GM19328 (cell line): ENCODE results near the gene TTLL11.

Experiments used
- ATAC-seq: cut with Tn5 transposase; IDR thresholded peaks from one replicate; pipeline ENCODE4 v1.9.1; 2021; ENCODE audit warnings: mild to moderate bottlenecking, moderate library complexity; ENCODE audit not compliant: unreplicated experiment

Gene TTLL11

DNA sequence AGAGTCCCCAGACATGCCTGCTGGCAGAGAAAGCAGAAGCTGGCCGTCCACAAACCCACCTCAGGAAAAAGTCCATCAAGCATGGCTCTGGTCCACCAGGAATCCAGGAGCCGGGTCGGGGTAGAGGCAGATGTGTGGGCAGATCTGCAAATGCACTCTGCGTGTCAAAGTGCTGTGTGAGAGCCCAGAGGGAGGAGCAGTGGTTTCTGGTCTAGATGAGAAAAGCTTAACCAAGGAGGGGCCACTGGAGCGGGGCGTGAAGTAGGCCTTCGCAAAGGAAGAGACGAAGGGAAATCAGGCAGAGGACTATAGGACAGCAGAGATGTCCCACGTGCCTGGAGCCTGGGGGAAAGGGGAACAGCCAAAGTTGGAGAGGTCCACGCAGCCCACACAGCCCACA is 40.0 kb downstream of the TTLL11 start:
- ATAC-seq, result no peak

DNA sequence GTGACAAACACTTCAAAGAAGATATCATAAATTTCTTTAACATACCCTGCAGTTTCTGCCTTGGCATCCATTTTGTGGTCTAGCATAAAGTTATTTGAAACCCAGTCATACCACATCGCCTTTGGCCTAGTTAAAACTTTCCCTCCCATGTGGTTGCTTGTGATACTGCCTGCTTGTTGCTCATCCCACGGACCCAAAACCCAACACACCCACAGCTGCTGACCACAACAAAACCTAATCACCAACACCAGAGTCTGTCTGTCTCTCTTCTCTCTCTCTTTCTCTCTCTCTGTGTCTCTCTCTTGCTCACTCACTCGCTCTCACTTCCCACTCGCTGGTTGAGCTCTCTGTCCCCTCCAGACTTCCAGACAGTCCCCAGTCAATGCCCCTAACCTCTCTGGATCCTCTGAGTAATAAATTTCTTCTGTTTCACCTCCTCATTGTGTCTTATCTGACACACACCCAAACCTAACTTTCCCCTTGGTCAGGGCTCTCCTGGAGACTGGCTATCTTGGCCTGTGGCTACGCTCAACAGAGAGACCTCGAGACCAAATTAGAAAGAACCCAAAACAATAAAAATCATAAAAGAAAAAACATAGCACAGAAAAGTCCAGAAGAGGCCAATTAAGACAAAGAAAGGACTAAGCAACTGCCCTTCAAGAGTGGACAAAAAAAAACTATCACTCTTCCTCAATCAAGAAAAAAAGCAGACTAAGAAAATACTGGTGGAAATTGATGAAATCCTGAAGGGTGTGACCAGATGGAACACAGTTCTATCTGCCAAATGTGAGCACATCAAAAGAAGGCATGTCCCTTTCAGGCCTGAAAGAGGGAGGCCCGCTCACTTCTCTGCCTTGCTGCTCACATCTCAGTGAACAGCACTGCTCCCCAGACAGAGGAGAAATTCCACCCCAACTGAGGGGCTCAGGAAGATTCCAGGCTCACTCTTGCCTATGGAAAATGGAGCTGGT is 41.5 kb downstream of the TTLL11 start:
- peak; percentile 59 for ATAC-seq

DNA sequence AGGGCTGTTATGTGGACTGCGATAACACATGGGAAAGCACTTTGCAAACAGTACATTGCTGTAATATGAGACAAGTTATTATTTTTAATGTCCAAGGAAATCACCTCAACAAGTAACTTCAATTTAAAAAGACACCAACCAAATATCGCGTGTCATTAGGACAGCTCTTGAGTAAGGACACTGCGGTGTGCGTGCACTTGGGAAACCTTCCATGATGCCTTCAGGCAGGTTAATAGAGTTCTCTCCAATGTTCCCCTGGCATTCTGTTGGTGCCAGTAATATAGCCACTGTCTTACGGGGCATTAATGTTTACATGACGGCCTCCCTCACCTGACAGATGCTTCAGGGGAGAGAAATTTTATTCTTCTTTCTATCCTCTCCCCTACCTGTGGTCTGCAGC is 42.9 kb downstream of the TTLL11 start:
- ATAC-seq, result no peak

DNA sequence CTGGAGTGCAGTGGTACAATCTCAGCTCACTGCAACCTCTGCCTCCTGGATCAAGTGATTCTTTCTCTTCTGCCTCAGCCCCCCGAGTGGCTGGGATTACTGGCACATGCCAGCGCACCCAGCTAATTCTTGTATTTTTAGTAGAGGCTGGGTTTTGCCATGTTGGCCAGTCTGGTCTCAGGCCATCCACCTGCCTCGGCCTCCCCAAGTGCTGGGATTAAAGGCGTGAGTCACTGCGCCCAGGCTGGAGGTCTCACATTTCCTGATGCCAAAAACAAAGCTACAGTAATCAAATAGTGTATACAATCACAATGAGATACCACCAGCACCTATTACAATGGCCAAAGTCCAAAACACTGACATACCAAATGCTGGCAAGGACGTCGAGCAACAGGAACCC is 51.1 kb downstream of the TTLL11 start:
- no peak for ATAC-seq

DNA sequence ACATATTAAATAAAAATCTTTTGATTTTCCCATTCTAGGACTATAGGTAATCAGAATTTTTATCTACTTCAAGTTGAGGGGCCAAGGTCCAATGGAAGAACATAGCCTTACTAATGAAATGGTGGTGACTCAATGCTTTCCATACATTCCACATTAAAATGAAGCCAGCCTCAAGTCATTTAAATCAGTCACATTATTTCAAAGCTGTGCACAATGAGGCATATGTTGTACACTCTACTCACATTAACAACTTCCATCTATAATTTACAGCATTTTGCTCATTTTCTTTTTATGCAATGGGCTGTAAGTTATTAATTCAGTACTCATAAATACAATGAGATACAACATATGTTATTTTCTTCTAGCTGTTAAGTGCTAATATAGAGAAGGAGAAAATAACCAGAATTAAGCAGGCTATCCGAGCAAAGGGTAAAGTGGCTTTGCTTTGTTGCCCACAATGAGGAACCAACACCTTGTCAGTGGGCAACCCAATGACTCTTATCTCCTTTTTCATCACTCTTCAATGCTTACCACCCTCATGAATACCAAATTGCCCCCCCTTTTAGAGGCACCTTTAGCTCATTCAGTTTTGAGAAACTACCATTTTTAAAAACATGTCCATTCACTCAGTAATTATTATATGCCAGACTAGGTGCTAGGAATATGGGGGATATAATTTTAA is 52.4 kb downstream of the TTLL11 start:
- ATAC-seq, result no peak

DNA sequence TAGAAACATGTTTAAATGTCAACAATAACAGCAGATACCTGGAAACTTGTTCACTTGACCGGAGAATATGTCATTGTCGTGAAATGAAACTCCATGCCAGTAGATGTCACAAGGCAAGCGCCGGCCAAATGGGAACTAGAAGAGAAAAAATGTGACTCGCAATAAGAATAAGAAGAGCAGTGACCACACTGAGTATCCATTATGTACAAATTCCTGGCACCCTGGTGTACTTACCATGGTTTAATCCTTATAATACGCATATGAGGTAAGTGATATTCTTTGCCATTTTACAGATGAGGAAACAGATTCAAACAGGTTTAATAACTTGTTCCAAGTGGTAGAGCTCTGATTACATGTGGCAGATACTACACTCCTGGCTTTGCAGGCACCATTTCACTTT is 53.9 kb downstream of the TTLL11 start:
- ATAC-seq, result no peak

DNA sequence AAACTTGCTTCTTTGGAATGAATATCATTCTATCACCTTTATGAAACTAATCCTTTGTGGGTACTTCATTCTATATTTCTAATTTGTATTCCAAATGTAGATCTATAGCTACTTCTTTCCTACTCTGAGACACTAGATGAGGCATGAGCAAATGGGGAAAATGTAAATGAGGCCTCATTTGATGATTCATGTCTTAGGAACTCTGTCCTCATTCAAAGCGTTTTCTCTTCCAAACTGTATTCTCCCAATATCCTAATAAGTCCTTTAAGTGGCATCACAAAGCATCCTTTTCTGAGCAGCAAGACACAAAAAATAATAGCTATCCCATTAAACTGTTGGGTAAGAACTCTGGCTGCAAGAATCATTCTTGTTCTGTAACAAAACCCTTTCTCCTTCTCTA is 56.1 kb downstream of the TTLL11 start:
- no peak for ATAC-seq

DNA sequence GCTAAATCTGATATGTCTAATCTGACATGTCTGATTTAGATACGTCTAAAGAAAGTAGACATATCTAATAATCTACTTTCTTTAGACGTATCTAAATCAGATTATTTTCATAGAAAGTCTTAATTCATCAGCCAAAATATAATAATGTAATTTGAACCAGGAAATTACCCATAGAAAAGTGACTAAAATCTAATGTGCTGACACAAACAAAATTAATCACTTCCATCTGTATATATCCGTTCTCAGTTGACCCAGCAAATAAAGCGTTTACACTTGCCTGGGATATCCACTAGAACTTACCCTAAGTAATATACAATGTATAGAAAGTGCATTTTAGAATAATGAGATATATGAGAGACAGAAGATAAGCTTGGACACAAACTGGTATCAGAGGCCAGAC is 56.7 kb downstream of the TTLL11 start:
- no peak for ATAC-seq

DNA sequence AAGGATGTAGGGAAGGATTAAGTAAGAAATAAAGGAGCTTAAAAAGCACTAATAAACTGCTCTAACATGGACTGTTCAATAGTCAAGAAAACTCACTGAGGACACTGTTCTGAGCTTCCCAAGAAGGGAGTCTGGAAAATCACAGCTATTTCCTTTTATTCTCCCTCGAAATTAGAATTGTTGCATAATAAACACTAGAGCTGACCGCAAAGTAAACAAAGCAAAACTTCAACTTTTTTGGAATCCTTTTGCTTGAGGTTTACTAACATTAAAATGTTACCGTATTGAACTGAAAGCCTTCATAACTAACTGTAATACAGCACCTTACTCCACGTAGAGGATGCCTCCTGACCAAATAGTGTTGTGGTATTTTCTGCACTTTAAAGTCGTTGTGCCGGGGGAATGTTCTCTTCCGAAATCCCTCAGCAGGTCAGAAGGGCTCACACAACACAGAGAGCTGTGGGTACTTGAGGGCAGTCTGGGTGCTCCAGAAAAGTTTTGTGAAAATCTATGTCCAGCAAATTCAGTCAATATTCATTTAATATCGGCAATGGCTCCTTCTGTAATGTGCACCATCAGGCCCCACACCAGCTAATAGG is 59.2 kb downstream of the TTLL11 start:
- no peak for ATAC-seq

DNA sequence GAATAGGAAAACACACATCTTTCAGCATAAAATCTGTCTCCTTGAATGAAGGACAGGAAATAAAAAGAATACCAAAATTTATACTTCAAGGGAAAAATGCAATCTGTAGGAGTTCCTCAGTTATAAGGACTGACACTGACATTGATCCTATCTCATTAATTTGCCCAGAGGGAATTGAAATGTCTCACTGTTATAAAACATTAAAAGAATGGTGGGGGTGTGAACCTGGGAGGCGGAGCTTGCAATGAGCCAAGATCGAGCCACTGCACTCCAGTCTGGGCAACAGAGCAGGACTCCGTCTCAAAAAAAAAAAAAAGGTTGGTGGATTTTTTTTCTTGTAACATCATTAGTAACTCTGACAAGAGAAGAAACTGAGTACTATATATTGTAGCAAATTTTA is 60.8 kb downstream of the TTLL11 start:
- ATAC-seq, result no peak

DNA sequence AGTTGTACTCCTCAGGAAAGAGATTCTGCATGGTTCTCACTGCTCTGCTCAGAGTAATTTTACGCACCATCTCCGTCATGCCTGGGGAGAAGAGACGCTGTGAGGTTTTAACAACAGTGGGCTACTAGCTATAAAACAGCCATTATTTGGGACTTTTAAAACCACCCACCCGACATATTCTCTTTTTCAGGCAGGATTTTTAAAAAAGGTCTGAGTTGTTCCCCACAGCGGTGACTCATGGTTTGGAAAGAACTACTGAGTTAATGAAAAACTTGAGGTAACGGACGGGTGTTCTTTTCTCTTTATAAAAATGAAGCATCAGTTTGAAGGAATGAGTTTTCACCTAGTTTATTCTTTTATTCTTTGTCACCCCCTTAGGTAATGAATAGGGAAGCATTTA is 61.3 kb downstream of the TTLL11 start:
- ATAC-seq, result no peak

DNA sequence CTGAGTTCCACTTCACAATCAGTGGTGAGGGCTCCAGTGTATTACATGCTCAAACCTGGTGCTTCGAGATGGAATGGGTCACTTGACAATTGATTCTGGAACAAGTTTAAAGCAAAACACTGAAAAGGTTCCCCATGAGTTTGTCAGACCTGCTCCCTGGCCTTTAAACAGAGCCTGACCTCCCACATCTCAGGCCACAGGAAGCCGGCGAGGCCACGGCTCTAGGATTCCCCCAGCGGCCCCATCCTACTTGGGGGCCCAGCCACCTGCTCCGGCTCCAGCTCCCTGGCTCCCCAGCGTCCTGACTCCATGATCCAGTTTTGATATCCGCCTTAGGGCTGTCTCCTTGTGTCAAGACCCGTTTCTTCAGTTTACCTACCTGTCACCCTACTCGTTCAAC is 62.0 kb downstream of the TTLL11 start:
- ATAC-seq, result no peak

DNA sequence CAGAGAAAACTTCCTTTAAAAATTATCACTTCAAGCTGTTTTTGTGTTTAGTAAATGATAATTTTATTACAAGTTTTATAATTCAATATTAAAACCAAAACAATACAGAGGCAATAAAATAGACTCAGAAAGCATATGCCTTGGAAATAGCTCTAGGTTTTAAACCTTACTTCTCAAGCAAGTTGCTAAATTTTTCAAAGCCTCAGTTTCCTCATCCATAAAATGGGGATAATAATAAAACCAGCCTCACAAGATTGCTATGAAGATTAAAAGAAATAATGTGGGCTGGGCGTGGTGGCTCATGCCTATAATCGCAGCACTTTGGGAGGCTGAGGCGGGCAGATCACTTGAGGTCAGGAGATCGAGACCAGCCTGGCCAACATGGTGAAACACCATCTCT is 62.8 kb downstream of the TTLL11 start:
- ATAC-seq, result no peak

DNA sequence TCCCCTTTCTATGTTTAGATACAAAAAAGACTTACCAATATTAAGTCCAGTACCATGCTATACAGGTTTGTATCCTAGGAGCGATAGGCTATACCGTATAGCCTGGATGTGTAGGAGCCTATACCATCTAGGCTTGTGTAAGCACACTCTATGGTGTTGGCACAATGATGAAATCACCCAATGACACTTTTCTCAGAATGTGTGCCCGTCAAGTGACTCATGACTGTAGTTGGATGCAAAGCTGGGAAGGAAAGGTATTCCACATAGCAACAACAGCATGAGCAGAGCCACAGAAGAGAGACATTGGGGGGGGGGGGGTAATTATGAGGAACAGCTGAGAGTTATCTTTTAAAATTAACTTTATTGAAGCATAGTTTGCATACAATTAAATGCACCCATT is 63.2 kb downstream of the TTLL11 start:
- no peak for ATAC-seq

DNA sequence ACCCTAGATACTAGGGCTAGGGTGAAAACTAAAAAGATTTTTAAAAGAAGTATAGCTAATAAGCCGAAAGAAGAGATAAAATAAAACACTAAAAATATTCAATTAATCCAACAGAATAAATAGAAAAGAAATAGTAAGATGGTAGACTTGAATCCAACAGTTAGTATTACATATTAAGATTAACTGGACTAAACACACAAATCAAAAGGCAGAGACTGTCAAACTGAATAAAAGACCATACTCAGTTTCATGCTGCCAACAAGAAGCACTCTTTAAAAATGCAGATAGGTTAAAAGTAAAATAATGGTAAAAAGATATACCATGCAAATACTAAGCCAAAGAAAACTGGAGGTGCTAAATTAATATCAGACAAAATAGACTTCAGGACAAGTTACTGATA is 65.0 kb downstream of the TTLL11 start:
- ATAC-seq, result no peak

DNA sequence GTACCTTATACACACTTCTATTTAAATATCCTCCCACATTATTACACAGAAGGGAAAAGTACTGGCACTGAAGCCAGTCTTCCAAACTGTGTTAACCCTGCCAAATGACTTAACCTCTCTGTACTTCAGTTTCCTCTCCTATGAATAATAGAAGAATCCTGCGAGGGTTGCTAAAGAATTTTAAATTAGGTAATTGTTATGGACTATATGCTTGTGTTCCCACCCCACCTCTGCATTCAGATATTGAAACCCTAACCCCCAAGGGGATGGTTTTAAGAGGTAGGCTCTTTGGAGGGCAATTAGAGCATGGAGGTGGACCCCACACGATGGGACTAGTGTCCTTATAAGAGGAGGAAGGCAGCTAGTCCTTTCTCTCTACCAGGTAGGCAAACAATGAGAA is 72.7 kb downstream of the TTLL11 start:
- no peak for ATAC-seq

DNA sequence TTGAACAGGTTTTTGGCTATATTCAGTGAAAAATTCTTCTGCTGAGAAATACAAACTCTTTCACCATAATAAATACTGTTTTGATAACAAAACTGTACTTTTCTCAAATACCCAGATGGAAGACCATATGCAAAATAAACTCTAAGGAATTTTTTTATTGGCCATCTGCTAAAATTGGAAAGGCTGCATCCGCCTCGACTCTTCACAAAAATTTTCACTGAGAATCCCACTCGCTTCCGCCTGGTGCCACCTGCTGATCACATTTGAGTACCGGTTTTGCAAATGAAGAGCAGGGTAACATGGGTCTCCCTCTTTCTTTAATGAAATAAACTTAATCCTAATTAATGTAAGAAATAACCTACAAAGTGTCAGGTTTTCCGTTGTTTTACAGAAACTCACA is 76.4 kb downstream of the TTLL11 start:
- ATAC-seq, result no peak

DNA sequence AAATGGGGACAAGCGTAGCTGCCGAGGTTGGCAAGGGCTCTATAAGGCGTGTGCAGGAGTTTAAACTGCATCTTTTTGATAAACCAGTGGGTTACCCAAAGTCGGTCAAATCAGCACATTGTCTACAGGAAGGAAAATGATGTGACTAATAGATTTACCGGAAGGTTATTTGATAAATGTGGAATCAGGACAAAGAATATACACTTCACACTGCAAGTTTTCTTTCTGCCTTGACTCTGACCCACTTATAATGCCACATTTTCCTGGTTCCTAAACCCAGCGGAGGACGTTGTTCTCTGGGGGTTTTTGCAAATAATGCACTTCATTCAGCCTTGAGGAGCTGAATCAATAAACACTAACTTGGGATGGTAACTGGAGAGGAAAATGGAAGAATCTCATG is 76.8 kb downstream of the TTLL11 start:
- no peak for ATAC-seq

DNA sequence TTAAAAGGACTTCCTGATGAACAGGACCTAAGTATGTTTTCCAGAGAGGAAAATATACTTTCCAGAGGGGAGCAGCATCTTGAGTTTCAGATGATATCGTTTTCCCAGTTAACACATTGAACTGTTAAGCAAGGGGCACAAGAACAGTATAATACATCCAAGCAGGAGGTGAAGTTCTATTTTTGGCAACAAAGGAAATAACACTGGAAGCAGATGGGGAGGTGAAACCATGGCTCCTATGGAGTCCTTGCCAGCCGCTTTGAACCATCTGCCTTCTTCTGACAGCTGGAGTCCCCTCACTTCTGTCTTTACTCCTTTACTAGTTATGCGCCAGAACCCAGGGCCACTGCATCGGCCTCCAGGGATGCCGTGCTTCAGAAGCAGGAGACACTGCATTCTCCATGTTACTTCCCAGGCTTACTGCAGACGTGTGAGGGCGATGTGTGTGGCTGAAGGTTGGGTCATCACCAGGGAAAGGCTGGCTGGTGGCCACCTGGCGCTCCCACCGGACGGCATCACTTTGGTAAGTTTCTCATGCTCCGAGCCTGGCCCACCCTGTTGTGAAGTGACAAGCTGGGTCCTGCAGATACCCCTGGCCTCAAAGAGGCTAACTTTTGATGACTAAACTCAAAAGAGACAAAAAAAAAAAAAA is 77.8 kb downstream of the TTLL11 start:
- ATAC-seq, result no peak

DNA sequence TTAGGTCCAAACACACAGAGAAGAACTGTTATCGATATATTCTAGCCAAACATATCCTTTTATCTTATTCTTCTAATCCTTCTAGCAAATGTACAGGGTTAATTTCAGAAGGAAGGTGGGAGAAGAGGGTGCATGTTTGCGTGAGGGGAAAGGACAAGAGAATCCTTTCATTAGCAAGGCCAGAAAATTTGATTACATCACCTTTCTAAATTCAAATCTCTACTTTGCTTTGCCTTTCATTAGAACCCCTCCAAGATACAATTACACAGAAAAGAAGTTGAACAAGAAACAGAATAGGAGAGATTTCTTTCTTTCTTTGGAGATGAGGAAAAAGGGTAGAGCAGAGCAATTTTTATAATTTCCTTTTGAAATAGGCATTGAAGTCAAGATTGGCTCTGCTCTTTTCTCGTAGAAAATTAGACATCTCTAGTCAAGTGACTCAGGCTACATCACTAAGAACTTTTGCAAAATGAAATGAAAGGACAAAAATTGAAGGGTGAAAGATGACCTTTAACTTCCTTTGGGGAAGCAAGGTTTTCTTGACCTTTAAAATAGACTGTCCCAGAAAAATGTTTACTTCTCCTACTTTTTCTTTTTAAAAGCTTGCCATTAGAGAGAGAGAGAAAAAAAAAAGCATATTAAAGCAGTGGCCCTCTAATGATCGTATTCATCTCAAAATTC is 81.2 kb downstream of the TTLL11 start:
- no peak for ATAC-seq

DNA sequence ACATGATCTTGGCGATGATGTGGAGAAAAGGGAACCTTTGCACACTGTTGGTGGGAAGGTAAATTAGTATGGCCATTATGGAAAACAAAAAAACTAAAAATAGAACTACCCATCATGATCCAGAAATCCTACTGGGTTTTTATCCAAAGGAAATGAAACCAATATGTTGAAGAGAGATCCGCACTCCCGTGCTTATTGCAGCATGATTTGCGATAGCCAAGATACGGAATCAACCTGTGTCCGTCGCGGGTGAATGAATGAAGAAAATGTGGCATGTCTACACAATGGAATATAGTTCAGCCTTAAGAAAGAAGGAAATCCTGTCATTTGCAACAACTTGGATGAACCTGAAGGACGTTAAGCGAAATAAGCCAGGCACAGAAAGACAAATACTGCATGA is 84.5 kb downstream of the TTLL11 start:
- no peak for ATAC-seq
